H9 (cell line): ENCODE data around the gene F8. TPM values are rescaled to one million over a fixed set of nuclear protein-coding genes. Genes with fewer than 3 reads are reported as not detected.
"Not testable (repeated sequence)": the region's sequence is repeated elsewhere in the genome, so short reads cannot be mapped to it uniquely, and the experiment has no call there.

Source experiments
- DNase-seq: peaks from one replicate; pipeline ENCODE4 v3.0.0-alpha.2; 2017
- H2AFZ ChIP-seq: one replicate; pipeline ENCODE4 v1.6.1; 2013; ENCODE audit warnings: mild to moderate bottlenecking, low read length, control low read depth, moderate library complexity
- H2AK5ac ChIP-seq: 2 replicates; pipeline ENCODE4 v1.6.1; 2013; ENCODE audit warnings: low read length, control low read depth, mixed read lengths; ENCODE audit not compliant: insufficient read length
- H2BK120ac ChIP-seq: one replicate; pipeline ENCODE4 v1.6.1; 2013; ENCODE audit warnings: low read depth, mild to moderate bottlenecking, low read length, control low read depth, inconsistent platforms; ENCODE audit not compliant: poor library complexity, severe bottlenecking
- H2BK12ac ChIP-seq: 2 replicates; pipeline ENCODE4 v1.6.1; 2013; ENCODE audit warnings: low read length, control low read depth, mixed read lengths, low read depth; ENCODE audit not compliant: insufficient read length
- H2BK15ac ChIP-seq: 2 replicates; pipeline ENCODE4 v1.6.1; 2013; ENCODE audit warnings: low read depth, low read length, control low read depth
- H2BK20ac ChIP-seq: one replicate; pipeline ENCODE4 v1.6.1; 2013; ENCODE audit warnings: low read depth, mild to moderate bottlenecking, low read length, control low read depth, inconsistent platforms; ENCODE audit not compliant: poor library complexity, severe bottlenecking
- H2BK5ac ChIP-seq: 2 replicates; pipeline ENCODE4 v1.6.1; 2013; ENCODE audit warnings: low read length, control low read depth, mixed read lengths; ENCODE audit not compliant: insufficient read length
- H3K14ac ChIP-seq: 2 replicates; pipeline ENCODE4 v1.6.1; 2013; ENCODE audit warnings: low read length, control low read depth; ENCODE audit not compliant: insufficient read depth
- H3K18ac ChIP-seq: 2 replicates; pipeline ENCODE4 v1.6.1; 2013; ENCODE audit warnings: low read depth, mild to moderate bottlenecking, mixed read lengths, low read length, control low read depth; ENCODE audit not compliant: insufficient read length
- H3K23ac ChIP-seq: 2 replicates; pipeline ENCODE4 v1.6.1; 2013; ENCODE audit warnings: low read length, control low read depth, mixed read lengths, low read depth; ENCODE audit not compliant: insufficient read length
- H3K23me2 ChIP-seq: 2 replicates; pipeline ENCODE4 v1.6.1; 2013; ENCODE audit warnings: low read depth, mild to moderate bottlenecking, mixed read lengths, low read length, control low read depth; ENCODE audit not compliant: insufficient read length, poor library complexity, severe bottlenecking
- H3K27ac ChIP-seq: 2 replicates; pipeline ENCODE4 v1.5.1; 2013; ENCODE audit warnings: low read length, control low read depth, mixed read lengths, low read depth; ENCODE audit not compliant: insufficient read length
- H3K27me3 ChIP-seq: 2 replicates; pipeline ENCODE4 v1.6.1; 2013; ENCODE audit warnings: low read length, control low read depth, inconsistent platforms; ENCODE audit not compliant: insufficient read depth
- H3K4ac ChIP-seq: 2 replicates; pipeline ENCODE4 v1.6.1; 2013; ENCODE audit warnings: low read depth, mild to moderate bottlenecking, control low read depth, inconsistent platforms, low read length, moderate library complexity
- H3K4me1 ChIP-seq: 2 replicates; pipeline ENCODE4 v1.6.1; 2013; ENCODE audit warnings: low read length, control low read depth, inconsistent platforms; ENCODE audit not compliant: insufficient read depth
- H3K4me2 ChIP-seq: 2 replicates; pipeline ENCODE4 v1.6.1; 2013; ENCODE audit warnings: low read length, control low read depth, mixed read lengths; ENCODE audit not compliant: insufficient read length, insufficient read depth
- H3K56ac ChIP-seq: 2 replicates; pipeline ENCODE4 v1.6.1; 2013; ENCODE audit warnings: low read depth, mild to moderate bottlenecking, mixed read lengths, low read length, control low read depth; ENCODE audit not compliant: insufficient read length
- H3K79me1 ChIP-seq: 2 replicates; pipeline ENCODE4 v1.6.1; 2013; ENCODE audit warnings: low read depth, mild to moderate bottlenecking, moderate library complexity, low read length, control low read depth, inconsistent platforms; ENCODE audit not compliant: insufficient read depth, poor library complexity, severe bottlenecking
- H3K79me2 ChIP-seq: 2 replicates; pipeline ENCODE4 v1.6.1; 2013; ENCODE audit warnings: low read length, control low read depth, inconsistent platforms; ENCODE audit not compliant: insufficient read depth
- H3K9ac ChIP-seq: 2 replicates; pipeline ENCODE4 v1.6.1; 2013; ENCODE audit warnings: low read length, control low read depth, mixed read lengths; ENCODE audit not compliant: insufficient read length; ENCODE audit errors: extremely low read depth
- H3K9me3 ChIP-seq: one replicate; pipeline ENCODE4 v1.6.1; 2013; ENCODE audit warnings: low read depth, low read length, inconsistent platforms; ENCODE audit not compliant: control insufficient read depth
- H3T11ph ChIP-seq: one replicate; pipeline ENCODE4 v1.6.1; 2013; ENCODE audit warnings: mild to moderate bottlenecking, low read length, control low read depth, inconsistent platforms
- H4K20me1 ChIP-seq: one replicate; pipeline ENCODE4 v1.6.1; 2013; ENCODE audit not compliant: control insufficient read depth, insufficient read length, insufficient read depth
- H4K5ac ChIP-seq: 2 replicates; pipeline ENCODE4 v1.6.1; 2013; ENCODE audit warnings: low read depth, mild to moderate bottlenecking, mixed read lengths, low read length, control low read depth; ENCODE audit not compliant: insufficient read length
- H4K8ac ChIP-seq: replicated peaks from 2 replicates; pipeline ENCODE4 v1.6.1; 2013; ENCODE audit warnings: low read length, control low read depth, mixed read lengths, low read depth; ENCODE audit not compliant: insufficient read length
- H4K91ac ChIP-seq: 2 replicates; pipeline ENCODE4 v1.6.1; 2013; ENCODE audit warnings: low read depth, mild to moderate bottlenecking, moderate library complexity, mixed read lengths, low read length, control low read depth; ENCODE audit not compliant: insufficient read length
- H3K27ac Mint-ChIP-seq, 3 experiments: 2 replicates in 2 of 3; 3 replicates in 1 of 3; pipeline ENCODE4 v1.8.0; 2020 to 2021; ENCODE audit warnings: mixed read lengths in 3 of 3, mild to moderate bottlenecking in 1 of 3, moderate library complexity in 1 of 3
- H3K27me3 Mint-ChIP-seq: 2 replicates; pipeline ENCODE4 v1.8.0; 2021; ENCODE audit warnings: low read depth, mild to moderate bottlenecking, moderate library complexity, mixed read lengths
- H3K36me3 Mint-ChIP-seq, 3 experiments: 2 replicates in 2 of 3; 3 replicates in 1 of 3; pipeline ENCODE4 v1.8.0; 2020 to 2021; ENCODE audit warnings: low read depth in 3 of 3, mixed read lengths in 3 of 3; ENCODE audit not compliant: insufficient read depth in 1 of 3
- H3K4me1 Mint-ChIP-seq, 2 experiments: 2 replicates each; pipeline ENCODE4 v1.8.0; 2020; ENCODE audit warnings: mixed read lengths in 2 of 2
- H3K4me3 Mint-ChIP-seq, 2 experiments: 2 replicates in 1 of 2; 3 replicates in 1 of 2; pipeline ENCODE4 v1.8.0; 2020 to 2021; ENCODE audit warnings: mild to moderate bottlenecking in 2 of 2, mixed read lengths in 2 of 2, moderate library complexity in 1 of 2
- H3K9me3 Mint-ChIP-seq, 2 experiments: 2 replicates in 1 of 2; 3 replicates in 1 of 2; pipeline ENCODE4 v1.8.0; 2020; ENCODE audit warnings: mild to moderate bottlenecking in 2 of 2, mixed read lengths in 2 of 2, moderate library complexity in 1 of 2
- WGBS: extraction: QIAGEN DNeasy Blood & Tissue Kit; methylation state at CpG from one replicate; pipeline ENCODE4 v1.1.7; 2013; ENCODE audit warnings: missing lambda C conversion rate, low lambda C conversion rate, mixed read lengths; ENCODE audit not compliant: insufficient read length; ENCODE audit errors: extremely low coverage; 5-methylcytosine and 5-hydroxymethylcytosine counted together
- total RNA-seq: library from RNA; stranded (reverse); gene quantifications from 2 replicates; pipeline ENCODE4 v1.2.1, GENCODE V29; 2021
- TF ChIP-seq, protein P1 (sequence below): fragments of 200-600 bp; sonication (generic); conservative IDR thresholded peaks from 3 replicates; pipeline ENCODE4 v1.8.0; 2021; ENCODE audit warnings: antibody characterized with exemption, mild to moderate bottlenecking

F8 gene
- total RNA-seq, 1 experiment from 2014 or later = 3.1 TPM

DNA sequence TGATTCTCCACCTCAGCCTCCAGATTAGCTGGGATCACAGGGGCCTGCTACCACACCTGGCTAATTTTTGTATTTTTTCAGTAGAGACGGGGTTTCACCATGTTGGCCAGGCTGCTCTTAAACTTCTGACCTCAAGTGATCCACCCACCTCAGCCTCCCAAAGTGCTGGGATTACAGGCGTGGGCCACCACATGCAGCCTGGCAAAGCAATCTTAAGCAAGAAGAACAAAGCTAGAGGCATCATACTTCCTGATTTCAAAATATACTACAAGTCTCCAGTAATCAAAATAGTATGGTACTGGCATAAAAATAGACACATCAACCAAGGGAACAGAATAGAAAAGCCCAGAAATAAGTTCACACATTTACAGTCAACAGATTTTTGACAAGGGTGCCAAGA is 149.2 kb downstream of the F8 start:
- Histone ChIP-seq H3K56ac (no peak overlapping the region), H3T11ph (no peak overlapping the region), H2BK12ac (no peak overlapping the region), H3K79me2 (no peaks in the 10 kb centered on the region), H2BK20ac (no peak overlapping the region), H2AFZ (no peak overlapping the region), H4K8ac (no peak overlapping the region), H3K9me3 (peaks cover 7% of the 10 kb centered on the region), H3K18ac (no peak overlapping the region), H3K23me2 (no peaks in the 10 kb centered on the region), H2AK5ac (no peak overlapping the region), H3K27ac (no peak overlapping the region), H4K91ac (no peak overlapping the region), H3K79me1 (no peaks in the 10 kb centered on the region), H3K14ac (no peak overlapping the region), H3K27me3 (no peaks in the 10 kb centered on the region), H3K4me2 (no peak overlapping the region), H4K5ac (no peak overlapping the region), H3K23ac (no peak overlapping the region), H4K20me1 (no peaks in the 10 kb centered on the region), H3K9ac (no peak overlapping the region), H3K4ac (no peak overlapping the region), H2BK120ac (no peak overlapping the region), H3K4me1 (no peaks in the 10 kb centered on the region), H2BK5ac (no peak overlapping the region), H2BK15ac (no peak overlapping the region)
- no peak for DNase-seq
- H3K27ac Mint-ChIP-seq = no peak overlapping the region
- no peaks in the 10 kb centered on the region for H3K4me1 Mint-ChIP-seq
- H3K9me3 Mint-ChIP-seq = peaks cover 75 to 80% of the 10 kb centered on the region in 2 experiments
- WGBS = no CpG with 5 or more reads among the region's 2 CpGs
- TF ChIP-seq, protein P1, sequence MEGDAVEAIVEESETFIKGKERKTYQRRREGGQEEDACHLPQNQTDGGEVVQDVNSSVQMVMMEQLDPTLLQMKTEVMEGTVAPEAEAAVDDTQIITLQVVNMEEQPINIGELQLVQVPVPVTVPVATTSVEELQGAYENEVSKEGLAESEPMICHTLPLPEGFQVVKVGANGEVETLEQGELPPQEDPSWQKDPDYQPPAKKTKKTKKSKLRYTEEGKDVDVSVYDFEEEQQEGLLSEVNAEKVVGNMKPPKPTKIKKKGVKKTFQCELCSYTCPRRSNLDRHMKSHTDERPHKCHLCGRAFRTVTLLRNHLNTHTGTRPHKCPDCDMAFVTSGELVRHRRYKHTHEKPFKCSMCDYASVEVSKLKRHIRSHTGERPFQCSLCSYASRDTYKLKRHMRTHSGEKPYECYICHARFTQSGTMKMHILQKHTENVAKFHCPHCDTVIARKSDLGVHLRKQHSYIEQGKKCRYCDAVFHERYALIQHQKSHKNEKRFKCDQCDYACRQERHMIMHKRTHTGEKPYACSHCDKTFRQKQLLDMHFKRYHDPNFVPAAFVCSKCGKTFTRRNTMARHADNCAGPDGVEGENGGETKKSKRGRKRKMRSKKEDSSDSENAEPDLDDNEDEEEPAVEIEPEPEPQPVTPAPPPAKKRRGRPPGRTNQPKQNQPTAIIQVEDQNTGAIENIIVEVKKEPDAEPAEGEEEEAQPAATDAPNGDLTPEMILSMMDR = no peak
- peaks cover 5% of the 10 kb centered on the region for H3K27me3 Mint-ChIP-seq
- no peak overlapping the region for H3K4me3 Mint-ChIP-seq
- H3K36me3 Mint-ChIP-seq = peaks cover 0 to 24% (median 4%) of the 10 kb centered on the region in 3 experiments; a peak in 5 of 7 replicates

DNA sequence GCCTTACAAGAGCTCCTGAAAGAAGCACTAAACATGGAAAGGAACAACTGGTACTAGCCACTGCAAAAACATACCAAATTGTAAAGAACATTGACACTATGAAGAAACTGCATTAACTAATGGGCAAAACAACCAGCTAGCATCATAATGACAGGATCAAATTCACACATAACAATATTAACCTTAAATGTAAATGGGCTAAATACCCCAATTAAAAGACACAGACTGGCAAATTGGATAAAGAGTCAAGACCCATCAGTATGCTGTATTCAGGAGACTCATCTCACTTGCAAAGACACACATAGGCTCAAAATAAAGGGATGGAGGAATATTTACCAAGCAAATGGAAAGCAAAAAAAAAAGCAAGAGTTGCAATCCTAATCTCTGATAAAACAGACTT is 154.0 kb downstream of the F8 start:
- not testable (repeated sequence) for H2BK12ac ChIP-seq, H2AFZ ChIP-seq, H3K23me2 ChIP-seq, H3K27me3 ChIP-seq, H2BK20ac ChIP-seq, H3K56ac ChIP-seq, H3T11ph ChIP-seq, H2BK5ac ChIP-seq, H2AK5ac ChIP-seq, H3K9ac ChIP-seq, DNase-seq, H4K5ac ChIP-seq, H4K8ac ChIP-seq, H3K79me2 ChIP-seq, H3K27ac Mint-ChIP-seq, H3K18ac ChIP-seq, H3K27me3 Mint-ChIP-seq, H4K91ac ChIP-seq, H3K14ac ChIP-seq, H3K4ac ChIP-seq, H3K23ac ChIP-seq, H3K27ac ChIP-seq, H3K9me3 ChIP-seq, H3K4me1 ChIP-seq, H2BK120ac ChIP-seq, H3K79me1 ChIP-seq, H3K4me3 Mint-ChIP-seq, H3K4me2 ChIP-seq, H4K20me1 ChIP-seq, H2BK15ac ChIP-seq, H3K4me1 Mint-ChIP-seq
- peaks cover 2 to 33% (median 7%) of the 10 kb centered on the region in 3 experiments; a peak in 6 of 7 replicates for H3K36me3 Mint-ChIP-seq
- peaks cover 83 to 90% of the 10 kb centered on the region in 2 experiments for H3K9me3 Mint-ChIP-seq
